ENCODE measurements around the gene FBLN5. TPM values are rescaled to one million over a fixed set of nuclear protein-coding genes. Genes with fewer than 3 reads are reported as not detected.
A peak's percentile ranks its signal among the peaks of the same experiment; 100 is the strongest.

Gene FBLN5
- total RNA-seq, 1 experiment from 2014 or later: 3.3 TPM

DNA sequence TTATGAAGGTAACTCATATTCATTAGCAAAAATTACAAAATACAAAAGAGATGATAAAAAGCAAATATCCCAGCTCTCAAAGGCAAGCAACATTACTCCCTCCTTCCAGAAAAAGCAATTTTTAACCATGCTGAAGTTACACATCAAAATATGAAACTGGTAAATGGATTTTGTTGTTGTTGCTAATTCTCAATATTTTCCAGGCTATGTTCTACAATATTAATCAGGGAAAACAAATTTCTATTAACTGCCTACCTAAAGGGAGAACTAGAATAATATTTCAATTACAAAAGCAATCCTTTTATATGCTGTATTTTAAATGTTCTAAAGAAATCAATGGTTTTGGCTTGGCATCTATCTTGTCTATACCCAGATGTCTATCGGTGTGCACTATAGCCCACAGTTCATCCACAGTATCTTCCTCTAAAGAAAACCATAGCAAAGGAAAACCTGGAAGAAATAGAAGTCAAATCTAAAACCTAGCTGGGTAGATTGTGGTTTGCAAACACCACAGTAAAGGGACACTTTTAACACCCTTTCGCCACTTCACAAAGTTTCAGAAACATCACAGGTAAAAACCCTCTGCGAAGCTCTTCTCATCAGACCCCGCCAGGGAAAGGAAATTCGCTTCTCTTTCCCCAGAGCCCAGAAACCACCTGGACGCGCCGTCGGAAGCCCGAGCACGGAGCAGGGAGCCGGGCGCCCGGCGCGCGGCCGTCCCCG, 112.1 kb downstream of the FBLN5 start:
- Histone ChIP-seq H3K9me3 (ENCODE audit: control insufficient read depth in 1 of 2, insufficient read depth in 1 of 2, low read depth in 1 of 2, low read length in 2 of 2) (no peaks in the 10 kb centered on the region), H3K9me2 (ENCODE audit: insufficient read depth) (no peaks in the 10 kb centered on the region), H3K4me1 (ENCODE audit: control insufficient read depth in 1 of 2, insufficient read depth in 2 of 2, low read length in 2 of 2) (peaks cover 5 to 15% of the 10 kb centered on the region in 2 experiments; a peak in 3 of 4 replicates), H3K4me2 (ENCODE audit: low read length) (peak overlapping the region; percentile 86), H3K4me3 (replicated peaks in 1 of 2; ENCODE audit: low read depth in 1 of 2, low read length in 2 of 2) (peak overlapping the region; percentile 52 to 66), H3K27me3 (ENCODE audit: insufficient read depth, low read length) (peaks cover 16% of the 10 kb centered on the region; the same call in 1 of the 2 replicates), H3K79me2 (ENCODE audit: insufficient read depth, low read length) (no peaks in the 10 kb centered on the region), H3K27ac (ENCODE audit: low read depth, low read length) (no peak overlapping the region; the same call in 1 of the 2 replicates), H2AFZ (ENCODE audit: low read depth, low read length, poor library complexity, severe bottlenecking) (no peak overlapping the region), H3K9ac (ENCODE audit: low read length) (peak overlapping the region; percentile 58), H4K20me1 (ENCODE audit: insufficient read depth) (no peaks in the 10 kb centered on the region), H3K36me3 (ENCODE audit: control insufficient read depth in 1 of 2, insufficient read depth in 2 of 2, low read length in 2 of 2) (no peaks in the 10 kb centered on the region)
- intact Hi-C loops (cut with micrococcal nuclease): no loop called here
- no TSS peak for BruUV-seq (replicated peaks)
- ATAC-seq (no peak), DNase-seq (ENCODE audit: low read depth, low spot score) (no peak)
- CTCF ChIA-PET: no interaction called here
- TF ChIP-seq, protein P1, sequence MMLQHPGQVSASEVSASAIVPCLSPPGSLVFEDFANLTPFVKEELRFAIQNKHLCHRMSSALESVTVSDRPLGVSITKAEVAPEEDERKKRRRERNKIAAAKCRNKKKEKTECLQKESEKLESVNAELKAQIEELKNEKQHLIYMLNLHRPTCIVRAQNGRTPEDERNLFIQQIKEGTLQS (IDR thresholded peaks at IDR 0.05): no peak
- TF ChIP-seq POLR2AphosphoS5 (IDR thresholded peaks at IDR 0.05; ENCODE audit: low read depth, low read length): no peak
- no peak for TF ChIP-seq EZH2 (IDR thresholded peaks at IDR 0.05)
- TF ChIP-seq ZBTB33 (IDR thresholded peaks at IDR 0.05; ENCODE audit: extremely low read depth, insufficient replicate concordance, low read length): no peak
- TF ChIP-seq TCF7L2 (IDR thresholded peaks at IDR 0.05; ENCODE audit: borderline replicate concordance, extremely low read depth, insufficient read depth, insufficient read length): no peak
- TF ChIP-seq, protein P2, sequence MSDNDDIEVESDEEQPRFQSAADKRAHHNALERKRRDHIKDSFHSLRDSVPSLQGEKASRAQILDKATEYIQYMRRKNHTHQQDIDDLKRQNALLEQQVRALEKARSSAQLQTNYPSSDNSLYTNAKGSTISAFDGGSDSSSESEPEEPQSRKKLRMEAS (IDR thresholded peaks at IDR 0.05): no peak
- TF ChIP-seq CEBPB (IDR thresholded peaks at IDR 0.05; ENCODE audit: low read depth): no peak
- no peak for TF ChIP-seq SIN3A (IDR thresholded peaks at IDR 0.05; ENCODE audit: low read depth)
- TF ChIP-seq ZNF274 (IDR thresholded peaks at IDR 0.05; ENCODE audit: low read depth, low read length): no peak
- no peak for TF ChIP-seq YY1 (IDR thresholded peaks at IDR 0.05; ENCODE audit: extremely low read depth, insufficient replicate concordance, low read depth, low read length)
- no peak for TF ChIP-seq SRF (IDR thresholded peaks at IDR 0.05; ENCODE audit: low read depth)
- no peak for TF ChIP-seq POLR2A (IDR thresholded peaks at IDR 0.05; ENCODE audit: borderline replicate concordance, extremely low read depth, insufficient read depth, insufficient read length)
- TF ChIP-seq JUND (IDR thresholded peaks at IDR 0.05): no peak
- TF ChIP-seq FOSL1 (IDR thresholded peaks at IDR 0.05; ENCODE audit: low read depth): no peak
- RAD21 ChIA-PET (ENCODE audit: low non-redundant PET in 1 of 2, low total read pairs in 2 of 2, uncharacterized antibody in 2 of 2, unreplicated experiment in 2 of 2): no interaction called here
- POLR2A ChIA-PET: no interaction called here
